Activated B cell treated with CpG ODN at 0.5 μM for 24 hours (primary cell): Measurements from ENCODE around the gene ZNF275. TPM values are rescaled to one million over a fixed set of nuclear protein-coding genes. Genes with fewer than 3 reads are reported as not detected.

Experiments used
- ATAC-seq: fragments of 200-7000 bp; cut with Tn5 transposase; one replicate; pipeline ENCODE4 v1.10.0; 2021; ENCODE audit warnings: low read depth, mild to moderate bottlenecking, moderate library complexity
- CTCF ChIA-PET: fragments of 350-600 bp; sonication (Branson Sonifier 250); formaldehyde crosslinking; loops from one replicate; lab custom pipeline; 2021; ENCODE audit warnings: antibody characterized with exemption; lab: Charles Lee
- POLR2A ChIA-PET: fragments of 350-600 bp; sonication (Branson Sonifier 250); formaldehyde crosslinking; loops from one replicate; lab custom pipeline; 2021; ENCODE audit warnings: antibody characterized with exemption; lab: Charles Lee
- DNase-seq: peaks from one replicate; pipeline ENCODE4 v3.0.0; 2022
- H3K27ac Mint-ChIP-seq: one replicate; pipeline ENCODE4 v1.8.0; 2020; ENCODE audit warnings: mixed read lengths
- H3K27me3 Mint-ChIP-seq: one replicate; pipeline ENCODE4 v1.8.0; 2021; ENCODE audit warnings: mixed read lengths
- H3K36me3 Mint-ChIP-seq: one replicate; pipeline ENCODE4 v1.8.0; 2021; ENCODE audit warnings: low read depth, mixed read lengths
- H3K4me1 Mint-ChIP-seq: one replicate; pipeline ENCODE4 v1.8.0; 2021; ENCODE audit warnings: mixed read lengths
- H3K4me3 Mint-ChIP-seq: one replicate; pipeline ENCODE4 v1.8.0; 2020; ENCODE audit warnings: mild to moderate bottlenecking, mixed read lengths
- H3K9me3 Mint-ChIP-seq: one replicate; pipeline ENCODE4 v1.8.0; 2020; ENCODE audit warnings: mixed read lengths
- intact Hi-C: fragments of 100-400 bp; cut with micrococcal nuclease; formaldehyde crosslinking; loops from one replicate; pipeline ENCODE4 v1.15.1; 2024
- total RNA-seq: library from RNA; stranded (reverse); gene quantifications from 2 replicates; pipeline ENCODE4 v1.2.3, GENCODE V29; 2022
- TF ChIP-seq, protein P1 (sequence below): fragments of 200-600 bp; IDR thresholded peaks from one replicate; pipeline ENCODE4 v1.8.0; 2022; ENCODE audit warnings: antibody characterized with exemption, mild to moderate bottlenecking

The ZNF275 gene
- total RNA-seq, 1 donor from 2014 or later, result 22.4 TPM

- CTCF ChIA-PET, result no interaction called here
- Mint-ChIP-seq H3K36me3 (no peaks in the 10 kb centered on the region), H3K27me3 (peaks cover 2% of the 10 kb centered on the region), H3K4me1 (no peaks in the 10 kb centered on the region), H3K9me3 (no peaks in the 10 kb centered on the region), H3K27ac (no peak overlapping the region), H3K4me3 (no peak overlapping the region)
- no peak for ATAC-seq
- TF ChIP-seq, protein P1, sequence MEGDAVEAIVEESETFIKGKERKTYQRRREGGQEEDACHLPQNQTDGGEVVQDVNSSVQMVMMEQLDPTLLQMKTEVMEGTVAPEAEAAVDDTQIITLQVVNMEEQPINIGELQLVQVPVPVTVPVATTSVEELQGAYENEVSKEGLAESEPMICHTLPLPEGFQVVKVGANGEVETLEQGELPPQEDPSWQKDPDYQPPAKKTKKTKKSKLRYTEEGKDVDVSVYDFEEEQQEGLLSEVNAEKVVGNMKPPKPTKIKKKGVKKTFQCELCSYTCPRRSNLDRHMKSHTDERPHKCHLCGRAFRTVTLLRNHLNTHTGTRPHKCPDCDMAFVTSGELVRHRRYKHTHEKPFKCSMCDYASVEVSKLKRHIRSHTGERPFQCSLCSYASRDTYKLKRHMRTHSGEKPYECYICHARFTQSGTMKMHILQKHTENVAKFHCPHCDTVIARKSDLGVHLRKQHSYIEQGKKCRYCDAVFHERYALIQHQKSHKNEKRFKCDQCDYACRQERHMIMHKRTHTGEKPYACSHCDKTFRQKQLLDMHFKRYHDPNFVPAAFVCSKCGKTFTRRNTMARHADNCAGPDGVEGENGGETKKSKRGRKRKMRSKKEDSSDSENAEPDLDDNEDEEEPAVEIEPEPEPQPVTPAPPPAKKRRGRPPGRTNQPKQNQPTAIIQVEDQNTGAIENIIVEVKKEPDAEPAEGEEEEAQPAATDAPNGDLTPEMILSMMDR, result no peak
- POLR2A ChIA-PET, result no interaction called here
- no peak for DNase-seq
- intact Hi-C loops, result no loop called here
Measured at GRCh38 chrX:153365670-153366069, 31.7 kb downstream of the ZNF275 start.

- Mint-ChIP-seq H3K4me1 (no peaks in the 10 kb centered on the region), H3K36me3 (no peaks in the 10 kb centered on the region), H3K27ac (no peak overlapping the region), H3K27me3 (peaks cover 2% of the 10 kb centered on the region), H3K9me3 (no peaks in the 10 kb centered on the region), H3K4me3 (no peak overlapping the region)
- POLR2A ChIA-PET, result no interaction called here
- DNase-seq (no peak), ATAC-seq (no peak)
- CTCF ChIA-PET, result no interaction called here
- TF ChIP-seq, protein P1, result no peak
- intact Hi-C loops, result no loop called here
Measured at GRCh38 chrX:153366119-153366518, 32.2 kb downstream of the ZNF275 start.

- no peaks in the 10 kb centered on the region for H3K9me3 Mint-ChIP-seq
- CTCF ChIA-PET, result no interaction called here
- H3K4me3 Mint-ChIP-seq, result no peak overlapping the region
- peaks cover 2% of the 10 kb centered on the region for H3K27me3 Mint-ChIP-seq
- POLR2A ChIA-PET, result no interaction called here
- no peak overlapping the region for H3K27ac Mint-ChIP-seq
- ATAC-seq (no peak), DNase-seq (no peak)
- H3K4me1 Mint-ChIP-seq, result no peaks in the 10 kb centered on the region
- TF ChIP-seq, protein P1, result no peak
- intact Hi-C loops, result no loop called here
- no peaks in the 10 kb centered on the region for H3K36me3 Mint-ChIP-seq
Measured at GRCh38 chrX:153366878-153367538, 33.1 kb downstream of the ZNF275 start.

- TF ChIP-seq, protein P1, result no peak
- Mint-ChIP-seq H3K36me3 (no peaks in the 10 kb centered on the region), H3K4me1 (no peaks in the 10 kb centered on the region), H3K4me3 (no peak overlapping the region), H3K27ac (no peak overlapping the region), H3K9me3 (no peaks in the 10 kb centered on the region), H3K27me3 (peaks cover 2% of the 10 kb centered on the region)
- intact Hi-C loops, result no loop called here
- ATAC-seq (no peak), DNase-seq (no peak)
- CTCF ChIA-PET, result no interaction called here
- POLR2A ChIA-PET, result no interaction called here
Measured at GRCh38 chrX:153370293-153371055, 36.5 kb downstream of the ZNF275 start.

DNA sequence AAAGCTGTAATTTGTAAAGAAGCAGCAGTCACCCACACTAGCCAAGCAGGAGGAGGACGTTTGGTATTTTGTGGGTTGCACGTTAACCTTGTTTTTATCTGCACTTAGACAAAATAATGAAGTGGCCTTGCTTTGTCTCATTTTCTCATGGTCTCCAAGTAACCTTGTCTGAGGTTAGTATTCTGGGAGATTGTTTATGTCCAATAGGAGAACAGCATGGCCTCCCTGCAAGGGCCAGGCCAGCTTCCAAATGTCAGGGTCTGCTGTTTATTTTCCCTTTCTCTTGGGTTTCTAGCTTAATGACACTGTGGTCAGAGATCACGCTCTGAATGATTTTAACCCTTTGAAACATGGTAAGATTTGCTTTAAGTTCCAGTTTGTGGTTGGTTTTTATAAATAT is 37.3 kb downstream of the ZNF275 start:
- H3K4me3 Mint-ChIP-seq, result no peak overlapping the region
- H3K27me3 Mint-ChIP-seq, result peaks cover 2% of the 10 kb centered on the region
- DNase-seq (no peak), ATAC-seq (no peak)
- no peak overlapping the region for H3K27ac Mint-ChIP-seq
- no peaks in the 10 kb centered on the region for H3K4me1 Mint-ChIP-seq
- no peaks in the 10 kb centered on the region for H3K9me3 Mint-ChIP-seq
- no peaks in the 10 kb centered on the region for H3K36me3 Mint-ChIP-seq
- TF ChIP-seq, protein P1, result no peak
- POLR2A ChIA-PET, result no interaction called here
- CTCF ChIA-PET, result no interaction called here
- intact Hi-C loops, result no loop called here
